Cardiac fibroblast (primary cell): ENCODE data around the gene BEND5.
A peak's percentile ranks its signal among the peaks of the same experiment; 100 is the strongest.

ENCODE experiments used
- DNase-seq, 2 donors: peaks; one replicate each; pipeline versions ENCODE4 v3.0.0 to v3.0.0-alpha.2; 2010; ENCODE audit warnings: low read depth in 2 of 2
- H3K4me3 ChIP-seq, 2 donors: replicated peaks in 1 of 2; 1 replicate in 1 of 2; 2 replicates in 1 of 2; pipeline ENCODE4 v1.5.1; 2011; ENCODE audit warnings: low read depth in 2 of 2, low read length in 2 of 2, mild to moderate bottlenecking in 2 of 2, moderate library complexity in 1 of 2
- TF ChIP-seq, protein P1 (sequence below): IDR thresholded peaks from one replicate; pipeline ENCODE4 v1.5.1; 2011; ENCODE audit warnings: low read depth, mild to moderate bottlenecking, low read length, inconsistent platforms

The BEND5 gene

DNA sequence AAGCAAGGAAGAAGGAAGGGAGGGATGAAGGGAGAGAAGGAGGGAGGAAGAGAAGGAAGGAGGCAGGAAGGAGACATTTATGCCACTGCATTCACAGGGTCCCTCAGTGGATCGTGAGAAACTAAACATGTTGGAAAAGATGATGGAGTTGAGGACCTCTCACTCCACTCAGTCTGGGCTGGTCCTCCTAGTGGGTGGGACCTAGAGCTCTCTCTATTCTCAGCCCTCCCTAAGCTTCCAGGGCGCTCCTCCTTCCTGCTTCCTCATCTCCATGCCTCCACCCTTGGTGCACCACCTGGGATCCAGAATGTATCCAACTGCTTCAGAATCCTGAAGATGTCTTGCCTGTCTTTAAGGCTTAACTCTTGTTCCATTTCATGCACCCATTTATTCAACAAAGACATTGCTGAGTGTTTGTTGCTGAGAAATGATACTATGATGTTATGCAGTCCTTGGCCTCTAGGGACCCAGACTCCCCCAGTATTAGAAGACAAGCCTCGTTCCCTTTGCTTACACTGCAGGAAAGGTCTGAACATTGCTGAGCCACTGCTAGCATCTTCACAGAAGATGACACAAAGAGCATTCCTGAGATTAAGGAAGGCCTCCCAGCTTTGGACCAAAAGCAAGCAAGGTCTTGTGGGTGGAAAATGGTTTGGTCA is 88.5 kb downstream of the BEND5 start:
- TF ChIP-seq, protein P1, sequence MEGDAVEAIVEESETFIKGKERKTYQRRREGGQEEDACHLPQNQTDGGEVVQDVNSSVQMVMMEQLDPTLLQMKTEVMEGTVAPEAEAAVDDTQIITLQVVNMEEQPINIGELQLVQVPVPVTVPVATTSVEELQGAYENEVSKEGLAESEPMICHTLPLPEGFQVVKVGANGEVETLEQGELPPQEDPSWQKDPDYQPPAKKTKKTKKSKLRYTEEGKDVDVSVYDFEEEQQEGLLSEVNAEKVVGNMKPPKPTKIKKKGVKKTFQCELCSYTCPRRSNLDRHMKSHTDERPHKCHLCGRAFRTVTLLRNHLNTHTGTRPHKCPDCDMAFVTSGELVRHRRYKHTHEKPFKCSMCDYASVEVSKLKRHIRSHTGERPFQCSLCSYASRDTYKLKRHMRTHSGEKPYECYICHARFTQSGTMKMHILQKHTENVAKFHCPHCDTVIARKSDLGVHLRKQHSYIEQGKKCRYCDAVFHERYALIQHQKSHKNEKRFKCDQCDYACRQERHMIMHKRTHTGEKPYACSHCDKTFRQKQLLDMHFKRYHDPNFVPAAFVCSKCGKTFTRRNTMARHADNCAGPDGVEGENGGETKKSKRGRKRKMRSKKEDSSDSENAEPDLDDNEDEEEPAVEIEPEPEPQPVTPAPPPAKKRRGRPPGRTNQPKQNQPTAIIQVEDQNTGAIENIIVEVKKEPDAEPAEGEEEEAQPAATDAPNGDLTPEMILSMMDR: peak; percentile 16
- H3K4me3 ChIP-seq: no peak overlapping the region
- no peak for DNase-seq

DNA sequence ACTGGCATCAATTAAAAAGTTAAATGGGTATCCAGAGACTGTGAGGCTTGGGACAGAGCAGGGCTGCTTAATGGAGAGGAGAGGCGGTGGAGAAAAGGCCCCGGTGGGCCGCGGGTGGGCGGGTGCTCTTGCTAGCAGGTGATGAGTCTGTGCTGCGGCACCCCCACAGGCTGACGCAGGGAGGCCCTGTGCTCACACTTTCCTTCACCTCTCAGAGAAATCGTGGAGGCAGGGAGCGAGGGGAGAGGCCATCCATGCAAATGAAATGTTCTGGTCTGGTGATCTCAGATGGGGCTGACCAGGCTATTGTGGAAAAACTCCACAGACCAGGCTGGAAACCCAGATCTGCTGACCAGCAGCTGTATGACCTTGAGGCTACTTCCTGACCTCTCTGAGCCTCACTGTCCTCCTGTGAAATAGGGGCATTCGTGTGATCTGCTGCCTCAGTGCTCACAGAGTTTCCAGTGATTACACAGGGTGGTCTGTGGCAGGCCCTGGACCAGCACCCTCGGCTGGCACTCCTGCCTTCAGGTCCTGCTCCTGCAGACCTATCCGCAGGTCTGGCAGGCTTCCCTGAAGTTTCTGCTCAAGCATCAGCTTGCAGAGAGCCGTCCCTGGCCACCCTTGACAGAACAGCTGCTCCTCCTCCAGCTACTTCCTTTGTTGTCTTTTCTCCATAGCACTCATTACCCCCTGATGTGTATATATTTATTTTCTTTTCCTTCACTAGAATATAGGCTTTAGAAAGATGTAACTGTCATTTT is 89.2 kb downstream of the BEND5 start:
- H3K4me3 ChIP-seq: no peak overlapping the region
- TF ChIP-seq, protein P1: no peak
- no peak for DNase-seq

DNA sequence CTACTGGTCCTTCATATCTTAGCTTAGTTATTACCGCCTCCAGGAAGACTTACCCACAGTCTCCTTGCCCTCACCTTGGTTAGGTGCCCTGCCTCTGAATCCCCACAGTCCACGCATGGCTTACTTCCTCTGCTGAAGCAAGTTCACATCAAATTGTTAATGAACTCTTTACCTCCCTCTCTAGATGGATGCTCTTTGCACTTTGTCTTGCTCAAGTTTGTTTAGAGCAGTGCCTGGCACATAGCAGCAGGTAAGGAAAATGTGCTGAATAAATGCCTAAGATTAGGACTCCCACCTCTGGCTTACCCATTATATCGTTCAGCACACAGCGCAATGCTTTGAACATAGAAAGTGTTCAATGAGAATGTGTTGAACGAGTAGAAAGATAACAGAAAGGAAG is 90.5 kb downstream of the BEND5 start:
- no peak overlapping the region for H3K4me3 ChIP-seq
- DNase-seq: no peak
- TF ChIP-seq, protein P1: no peak

DNA sequence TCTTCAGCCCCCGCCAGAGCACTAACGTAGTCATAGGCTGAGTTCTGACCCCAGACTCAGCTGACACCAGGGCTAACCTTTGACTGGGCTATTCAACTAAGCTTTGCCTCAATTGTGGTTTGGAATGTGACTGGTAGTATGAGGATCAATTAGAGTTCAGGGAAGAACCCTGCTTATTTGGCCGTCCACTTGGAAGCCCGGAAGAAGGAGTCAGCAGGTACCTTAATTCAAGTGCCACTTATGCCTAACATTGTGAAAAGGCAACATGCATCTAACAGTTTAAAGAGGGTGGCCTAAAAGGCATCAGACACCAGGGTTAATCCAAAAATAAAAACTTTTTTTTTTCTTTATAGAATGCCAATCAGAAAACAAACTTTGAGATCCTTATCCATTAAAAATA is 92.3 kb downstream of the BEND5 start:
- DNase-seq: no peak
- TF ChIP-seq, protein P1: no peak
- H3K4me3 ChIP-seq: no peak overlapping the region

DNA sequence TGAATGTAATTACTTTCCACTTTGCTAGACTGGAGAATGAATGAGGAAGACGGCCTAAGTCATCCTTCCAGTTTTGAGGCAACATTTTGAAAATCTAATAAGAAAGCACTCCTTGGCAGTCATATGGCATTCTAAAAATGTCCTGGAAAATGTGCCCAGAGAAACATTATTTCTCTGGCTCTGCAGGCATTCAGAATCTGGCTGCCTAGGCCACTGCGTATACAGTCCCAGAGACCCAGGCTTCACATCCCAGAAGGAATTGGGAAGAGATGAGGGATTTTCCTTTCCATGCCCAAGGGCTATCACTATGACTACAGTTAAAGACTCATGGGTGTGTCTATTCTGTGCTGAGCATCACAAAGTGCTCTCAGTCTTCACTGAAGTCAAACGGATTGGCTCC is 92.9 kb downstream of the BEND5 start:
- TF ChIP-seq, protein P1: no peak
- DNase-seq: no peak
- H3K4me3 ChIP-seq: no peak overlapping the region

DNA sequence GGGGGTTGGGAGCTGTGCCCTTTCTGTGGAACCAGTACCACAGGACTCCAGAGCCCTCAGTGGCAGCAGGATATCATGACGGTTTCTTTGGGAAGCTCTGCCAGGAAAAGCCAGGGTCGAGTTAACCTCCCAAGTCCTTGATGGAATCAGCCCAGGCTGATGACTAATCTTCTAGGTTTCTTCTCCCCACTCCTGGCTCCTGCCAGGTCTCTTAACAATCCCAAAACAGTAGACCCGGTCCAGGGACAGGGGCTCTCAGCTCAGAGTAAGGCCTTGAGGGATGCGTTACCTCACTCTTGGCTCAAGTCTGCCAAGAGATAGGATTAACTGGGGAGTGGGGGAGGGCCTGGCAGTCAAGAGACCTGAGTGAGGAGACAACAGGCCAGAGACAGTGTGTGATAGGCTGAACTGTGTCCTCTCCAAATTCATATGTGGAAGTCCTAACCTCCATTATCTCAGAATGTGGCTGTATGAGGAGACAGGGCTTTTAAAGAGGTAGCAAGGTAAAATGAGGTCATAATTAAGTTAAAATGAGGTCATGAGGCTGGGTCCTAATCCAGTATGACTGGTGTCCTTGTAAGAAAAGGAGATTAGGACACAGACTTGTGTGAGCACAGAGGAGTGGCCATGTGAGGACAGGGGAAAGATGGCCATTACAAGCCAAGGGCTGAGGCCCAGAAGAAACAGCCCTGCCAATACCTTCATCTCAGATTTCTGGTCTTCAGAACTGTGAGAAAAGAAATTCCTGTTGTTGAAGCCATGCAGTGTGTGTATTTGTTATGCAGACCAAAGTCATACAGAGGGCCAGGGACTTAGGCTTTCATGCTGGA is 95.0 kb downstream of the BEND5 start:
- no peak overlapping the region for H3K4me3 ChIP-seq
- TF ChIP-seq, protein P1: no peak
- DNase-seq: no peak
